ENCODE results near the gene PUS10.

DNA sequence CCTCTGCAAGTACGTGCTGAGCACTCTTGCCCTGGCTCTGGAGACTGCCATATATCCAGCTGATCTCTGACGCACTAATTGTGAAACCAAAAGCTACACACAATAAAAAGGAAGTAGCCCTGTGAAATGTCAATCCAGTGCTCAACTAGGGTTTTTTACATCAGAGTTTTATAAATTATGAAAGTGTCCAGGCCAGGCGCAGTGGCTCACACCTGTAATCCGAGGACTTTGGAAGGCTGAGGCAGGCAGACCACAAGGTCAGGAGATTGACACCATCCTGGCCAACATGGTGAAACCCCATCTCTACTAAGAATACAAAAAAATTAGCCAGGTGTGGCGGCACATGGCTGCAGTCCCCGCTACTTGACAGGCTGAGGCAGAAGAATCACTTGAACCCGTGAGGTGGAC is 25.1 kb downstream of the PUS10 start:
- TF ChIP-seq EZH2 (IDR thresholded peaks at IDR 0.05) = no peak
- TF ChIP-seq POLR2AphosphoS5 (IDR thresholded peaks at IDR 0.05; ENCODE audit: borderline replicate concordance, low read depth, low read length) = no peak
- TF ChIP-seq FOXP2 (optimal IDR thresholded peaks at IDR 0.05; ENCODE audit: control extremely low read depth, extremely low read length, insufficient read depth) = no peak

Data from SK-N-MC (cell line).